ENCODE measurements around the gene AGAP1.

- TF ChIP-seq, protein P1, sequence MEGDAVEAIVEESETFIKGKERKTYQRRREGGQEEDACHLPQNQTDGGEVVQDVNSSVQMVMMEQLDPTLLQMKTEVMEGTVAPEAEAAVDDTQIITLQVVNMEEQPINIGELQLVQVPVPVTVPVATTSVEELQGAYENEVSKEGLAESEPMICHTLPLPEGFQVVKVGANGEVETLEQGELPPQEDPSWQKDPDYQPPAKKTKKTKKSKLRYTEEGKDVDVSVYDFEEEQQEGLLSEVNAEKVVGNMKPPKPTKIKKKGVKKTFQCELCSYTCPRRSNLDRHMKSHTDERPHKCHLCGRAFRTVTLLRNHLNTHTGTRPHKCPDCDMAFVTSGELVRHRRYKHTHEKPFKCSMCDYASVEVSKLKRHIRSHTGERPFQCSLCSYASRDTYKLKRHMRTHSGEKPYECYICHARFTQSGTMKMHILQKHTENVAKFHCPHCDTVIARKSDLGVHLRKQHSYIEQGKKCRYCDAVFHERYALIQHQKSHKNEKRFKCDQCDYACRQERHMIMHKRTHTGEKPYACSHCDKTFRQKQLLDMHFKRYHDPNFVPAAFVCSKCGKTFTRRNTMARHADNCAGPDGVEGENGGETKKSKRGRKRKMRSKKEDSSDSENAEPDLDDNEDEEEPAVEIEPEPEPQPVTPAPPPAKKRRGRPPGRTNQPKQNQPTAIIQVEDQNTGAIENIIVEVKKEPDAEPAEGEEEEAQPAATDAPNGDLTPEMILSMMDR (IDR thresholded peaks at IDR 0.05), result no peak
- TF ChIP-seq POLR2A (IDR thresholded peaks at IDR 0.05) (no peak), EP300 (IDR thresholded peaks at IDR 0.05) (no peak)
Measured at GRCh38 chr2:235850771-235851551, 357.1 kb downstream of the AGAP1 start.
